Measurements from ENCODE around the gene AHNAK2.

GRCh38 chr14:104989236-104989950 is 11.2 kb upstream of the AHNAK2 start:
- no peak for TF ChIP-seq CTCF (IDR thresholded peaks at IDR 0.05)
- TF ChIP-seq POLR2AphosphoS5 (IDR thresholded peaks at IDR 0.05; ENCODE audit: low read depth, low read length), result no peak
- TF ChIP-seq TCF7L2 (IDR thresholded peaks at IDR 0.05; ENCODE audit: low read depth, low read length), result no peak
